Endothelial cell of umbilical vein (primary cell): ENCODE measurements around the gene CERS6.

Source experiments
- CTCF ChIP-seq, 2 donors: IDR thresholded peaks; 1 replicate in 1 of 2; 2 replicates in 1 of 2; pipeline ENCODE4 v1.5.1; 2011; ENCODE audit warnings: low read length in 2 of 2, mild to moderate bottlenecking in 2 of 2, moderate library complexity in 2 of 2, control low read depth in 1 of 2, inconsistent platforms in 1 of 2, low read depth in 1 of 2; ENCODE audit not compliant: insufficient read depth in 1 of 2; ENCODE audit errors: extremely low read depth in 1 of 2
- EZH2 ChIP-seq: IDR thresholded peaks from 2 replicates; pipeline ENCODE4 v1.6.1; 2012; ENCODE audit warnings: borderline replicate concordance, low read depth, mild to moderate bottlenecking, moderate library complexity, low read length, inconsistent platforms; ENCODE audit not compliant: severe bottlenecking
- FOS ChIP-seq: IDR thresholded peaks from 2 replicates; pipeline ENCODE4 v1.6.1; 2011; ENCODE audit warnings: mild to moderate bottlenecking, low read length, moderate library complexity, borderline replicate concordance; ENCODE audit not compliant: insufficient read depth
- POLR2A ChIP-seq: IDR thresholded peaks from 2 replicates; pipeline ENCODE4 v1.6.1; 2012; ENCODE audit warnings: low read depth, mild to moderate bottlenecking, control low read depth, low read length
- POLR2AphosphoS5 ChIP-seq: IDR thresholded peaks from 2 replicates; pipeline ENCODE4 v1.6.1; 2012; ENCODE audit warnings: low read depth, mild to moderate bottlenecking, control low read depth, low read length, moderate library complexity; ENCODE audit not compliant: insufficient read depth
- TF ChIP-seq, protein P1 (sequence below): IDR thresholded peaks from 2 replicates; pipeline ENCODE4 v1.6.1; 2011; ENCODE audit not compliant: insufficient read depth, insufficient read length

DNA sequence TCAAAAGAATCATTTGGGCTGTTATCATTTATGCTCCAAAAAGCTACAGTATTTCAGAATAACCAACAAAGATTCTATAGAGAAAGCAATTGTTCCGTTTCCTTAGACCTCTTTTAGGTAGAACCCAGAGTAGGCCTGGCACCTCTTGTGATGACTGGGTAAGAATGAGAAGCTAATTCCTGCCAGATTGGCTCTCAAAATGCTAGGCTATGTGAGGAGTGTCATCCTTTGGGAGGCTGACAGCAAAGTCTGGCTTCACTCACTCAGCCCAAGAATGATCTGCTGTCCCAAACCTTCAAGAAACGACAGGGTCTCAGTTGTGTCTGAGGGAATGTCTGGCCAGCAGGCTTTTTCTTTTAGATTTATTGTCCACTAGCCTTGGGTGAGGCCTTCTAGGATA lies 4.5 kb downstream of the CERS6 start:
- TF ChIP-seq POLR2A = no peak
- no peak for TF ChIP-seq CTCF (IDR thresholded peaks at IDR 0.05; ENCODE audit: extremely low read depth in 1 of 2, insufficient read depth in 1 of 2, low read depth in 1 of 2, low read length in 2 of 2)
- no peak for TF ChIP-seq POLR2AphosphoS5
- TF ChIP-seq EZH2 = no peak
- no peak for TF ChIP-seq FOS
- TF ChIP-seq, protein P1, sequence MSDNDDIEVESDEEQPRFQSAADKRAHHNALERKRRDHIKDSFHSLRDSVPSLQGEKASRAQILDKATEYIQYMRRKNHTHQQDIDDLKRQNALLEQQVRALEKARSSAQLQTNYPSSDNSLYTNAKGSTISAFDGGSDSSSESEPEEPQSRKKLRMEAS = no peak
